Stimulated activated CD8-positive, alpha-beta memory T cell treated with anti-CD3 and anti-CD28 coated beads, Interleukin-4, amount 100 ng/mL, for 4 hours (primary cell): ENCODE results near the gene C11orf91.
"Not testable (repeated sequence)": the region's sequence is repeated elsewhere in the genome, so short reads cannot be mapped to it uniquely, and the experiment has no call there.

Source experiments
- DNase-seq, 2 donors: peaks; one replicate each; pipeline ENCODE4 v3.0.0-alpha.2; 2020; ENCODE audit warnings: low read depth in 2 of 2, low spot score in 1 of 2

Gene C11orf91

DNA sequence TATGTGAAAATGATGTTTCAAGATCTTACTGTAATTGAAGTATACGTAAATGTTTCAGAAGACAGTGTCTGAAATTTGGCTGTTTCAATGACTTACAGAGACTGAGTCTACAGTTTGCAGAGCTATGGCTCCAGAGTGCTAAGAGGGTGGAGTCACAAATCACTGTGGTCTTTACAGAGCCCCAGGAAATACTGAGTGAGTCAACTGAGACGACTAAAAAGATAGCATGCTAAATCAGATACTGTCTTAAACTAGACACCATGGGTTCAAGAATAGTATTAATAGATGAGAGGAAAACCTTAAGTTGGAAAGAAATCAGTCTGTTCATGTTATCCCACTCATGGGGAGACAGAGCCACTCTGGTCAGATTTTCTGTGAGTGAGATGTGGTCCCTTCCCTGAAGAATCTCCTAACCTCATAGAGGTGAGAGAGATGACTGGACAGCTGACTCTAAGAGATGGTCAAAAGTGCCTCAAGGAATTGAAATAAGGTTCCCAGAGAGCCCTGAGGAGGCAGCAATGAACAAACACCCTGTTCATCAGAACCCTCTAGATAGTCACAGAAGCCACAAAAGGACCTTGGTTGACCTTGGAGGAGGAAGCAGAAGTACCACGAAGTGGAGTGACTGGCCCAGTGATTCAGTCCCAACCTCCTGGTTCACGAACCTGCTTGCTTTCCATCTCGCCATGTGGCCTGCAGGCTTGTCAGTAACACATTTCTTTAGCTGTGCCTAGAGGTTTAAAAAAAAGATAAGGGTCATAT lies 30.2 kb downstream of the C11orf91 start:
- no peak for DNase-seq

DNA sequence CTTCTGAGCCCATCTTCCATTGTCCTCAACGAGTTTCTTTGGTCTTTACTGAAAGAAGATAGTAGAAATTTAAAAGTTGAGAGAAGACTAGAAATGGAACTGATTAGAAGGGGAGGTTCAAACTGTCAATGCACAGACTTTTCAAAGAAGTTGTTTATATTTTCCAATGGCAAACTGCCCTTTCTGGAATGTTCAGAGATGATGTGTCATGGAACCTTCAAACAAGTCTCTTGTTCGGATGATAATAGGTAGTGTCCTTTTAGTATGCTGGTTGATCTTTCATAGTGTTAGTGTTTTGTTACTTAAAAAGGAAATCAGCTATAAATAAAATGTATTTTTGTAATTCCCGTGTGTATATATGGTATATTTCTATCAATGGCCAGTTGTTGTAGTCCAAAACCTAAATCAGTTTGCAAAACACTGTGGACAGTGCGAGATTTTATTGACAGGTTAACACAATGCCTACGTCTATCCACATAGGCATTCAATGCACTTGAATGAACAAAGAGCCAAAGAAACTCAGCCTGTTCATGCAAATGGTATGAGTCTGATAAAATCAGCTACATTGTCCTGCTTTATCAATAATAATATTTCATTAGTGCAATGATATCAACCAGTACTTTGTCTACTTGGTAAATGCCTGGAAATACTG lies 30.9 kb downstream of the C11orf91 start:
- DNase-seq = no peak

DNA sequence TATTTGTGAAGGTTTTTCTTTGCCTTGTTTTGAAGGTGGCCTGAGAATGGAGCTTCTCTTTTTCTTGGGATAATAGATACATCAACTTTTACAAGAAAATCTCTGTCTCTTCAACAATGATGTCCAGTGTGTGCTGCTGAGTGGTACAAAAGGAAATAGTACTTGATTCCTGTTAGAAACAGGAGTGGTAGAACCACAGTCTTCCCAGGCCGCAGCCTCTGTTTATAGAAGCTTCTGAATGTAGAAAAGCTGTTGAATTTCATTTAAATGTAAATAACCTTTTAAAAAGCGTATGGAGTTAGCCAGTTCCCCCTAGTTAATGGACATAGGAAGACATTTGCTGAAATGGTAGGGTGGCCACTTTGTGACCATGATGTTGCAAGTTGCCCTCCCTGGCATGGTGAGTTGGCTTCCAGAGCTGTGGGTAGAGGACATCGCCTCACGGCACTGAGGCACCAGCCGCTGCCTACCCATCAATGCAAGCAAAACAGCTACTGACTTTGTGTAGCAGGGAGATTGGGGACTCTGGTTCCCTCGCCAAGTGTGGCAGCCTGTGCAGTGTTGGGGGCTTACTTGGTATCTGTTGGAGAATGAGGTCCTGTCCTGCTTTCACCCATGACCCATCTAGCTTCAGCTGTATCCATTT lies 31.6 kb downstream of the C11orf91 start:
- DNase-seq = no peak

DNA sequence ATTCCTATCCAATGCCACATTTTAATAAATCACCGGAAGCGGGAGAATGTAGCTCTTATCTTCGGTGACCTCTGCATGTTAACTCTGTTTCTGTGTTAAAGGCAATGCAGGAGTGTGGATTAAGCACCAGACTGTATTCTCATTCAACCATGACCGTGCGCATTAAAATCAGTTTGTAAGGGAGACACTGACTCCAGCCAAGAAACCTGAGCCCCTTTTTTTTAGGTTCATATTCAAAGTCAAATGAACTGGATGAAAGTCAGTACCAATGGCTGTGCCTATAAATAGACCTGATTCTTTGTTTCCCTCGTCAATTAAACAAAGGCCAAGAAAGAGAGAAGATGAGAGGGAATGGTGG lies 32.2 kb downstream of the C11orf91 start:
- DNase-seq = no peak

DNA sequence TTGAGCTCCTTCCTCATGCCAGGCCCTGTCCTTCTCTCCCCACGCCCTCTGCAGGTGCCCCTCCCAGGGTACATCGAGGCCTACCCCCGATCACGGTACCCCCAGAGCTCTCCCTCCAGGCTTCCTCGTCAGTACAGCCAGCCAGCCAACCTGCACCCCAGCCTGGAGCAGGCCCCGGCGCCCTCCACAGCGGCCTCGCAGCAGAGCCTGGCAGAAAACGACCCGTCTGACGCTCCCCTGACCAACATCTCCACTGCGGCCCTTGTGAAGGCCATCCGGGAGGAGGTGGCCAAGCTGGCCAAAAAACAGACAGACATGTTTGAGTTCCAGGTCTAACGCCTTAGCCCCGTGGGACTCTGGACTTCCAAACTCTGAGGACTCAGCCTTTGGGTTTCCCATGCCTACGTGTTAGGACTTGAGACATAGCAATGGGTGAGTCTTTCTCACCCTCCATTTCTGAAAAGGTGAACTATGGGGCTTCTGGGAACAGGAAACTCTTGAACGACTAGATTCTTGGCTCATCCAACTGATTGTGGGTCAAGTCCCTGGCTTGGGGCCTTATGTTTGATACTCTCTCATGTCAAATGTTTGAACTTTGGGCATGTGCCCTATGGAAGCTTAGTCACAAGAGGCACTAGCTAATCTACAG lies 32.7 kb downstream of the C11orf91 start:
- DNase-seq = no peak

DNA sequence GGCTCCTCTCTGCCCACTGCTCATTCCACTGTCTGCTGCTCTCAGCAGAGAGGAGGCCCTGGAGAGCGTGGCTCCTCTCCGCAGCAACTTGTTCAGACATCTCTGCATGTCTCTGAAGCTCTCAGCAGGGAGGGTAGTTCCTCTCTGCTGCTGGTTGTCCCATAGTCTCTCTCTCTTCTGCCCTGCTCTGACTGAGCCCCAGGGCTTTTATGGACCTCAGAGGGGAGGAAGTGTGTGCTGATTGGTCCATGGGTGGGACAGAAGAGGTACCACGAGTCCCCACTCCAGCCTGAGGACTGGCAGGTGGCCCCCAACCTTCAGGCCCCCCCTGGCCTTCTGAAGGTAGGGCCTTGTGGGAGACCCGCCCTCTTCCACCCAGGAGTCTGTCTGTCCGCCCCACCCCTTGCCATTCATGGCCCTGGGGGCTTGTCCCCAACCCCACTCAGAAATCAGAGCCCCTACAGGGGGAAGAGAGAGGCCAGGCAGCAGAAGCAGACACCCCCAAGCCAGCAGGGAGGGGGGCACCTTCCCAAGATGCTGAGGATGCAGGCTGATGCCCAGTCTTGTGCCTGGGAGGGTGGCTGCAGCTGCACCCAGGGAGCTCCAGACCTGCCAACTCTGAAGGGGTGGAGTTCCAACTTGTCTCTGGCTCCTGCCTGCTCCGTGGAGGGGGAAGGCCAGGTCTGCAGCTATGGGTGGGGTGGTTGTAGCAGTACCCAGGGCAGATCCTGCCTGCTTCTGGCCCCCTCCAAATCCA lies 35.1 kb downstream of the C11orf91 start:
- DNase-seq = no peak

DNA sequence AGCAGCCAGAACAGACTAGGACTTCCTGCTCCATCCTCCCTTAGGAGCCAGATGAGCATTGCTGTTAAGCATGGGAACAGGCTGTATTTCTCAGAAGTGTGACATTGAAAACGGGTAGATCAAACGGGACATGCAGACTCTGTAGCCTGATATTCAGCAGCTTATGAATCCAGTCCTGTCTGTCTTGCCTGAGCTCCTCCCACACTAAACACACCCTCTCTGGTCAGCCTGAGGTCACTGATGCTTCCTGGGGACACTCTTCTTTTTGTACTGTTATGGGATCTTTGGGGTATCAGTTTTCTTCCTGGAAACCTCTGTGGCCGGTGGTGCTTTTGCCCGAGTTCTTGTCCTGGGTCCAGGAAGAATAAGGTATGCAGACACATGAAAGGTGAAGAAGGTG lies 35.8 kb downstream of the C11orf91 start:
- no peak for DNase-seq

DNA sequence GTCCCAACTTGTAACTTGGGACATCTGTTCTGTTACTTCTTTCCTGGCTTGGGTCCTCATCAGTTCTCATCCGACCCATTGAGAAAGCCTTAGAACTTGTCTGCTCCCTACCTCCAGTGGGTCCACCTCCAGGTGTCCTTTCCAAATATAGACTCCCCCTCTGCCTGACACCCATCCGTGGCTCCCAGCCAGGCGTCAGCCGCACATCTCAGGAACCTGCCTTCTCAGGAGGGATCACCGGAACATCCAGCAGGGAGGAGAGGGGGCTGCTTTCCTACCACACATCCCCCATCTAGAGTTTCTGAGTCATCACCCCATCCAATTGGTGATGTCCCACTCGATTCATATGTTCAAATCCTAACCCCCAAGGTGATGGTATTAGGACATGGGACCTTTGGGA lies 36.5 kb downstream of the C11orf91 start:
- DNase-seq = no peak

DNA sequence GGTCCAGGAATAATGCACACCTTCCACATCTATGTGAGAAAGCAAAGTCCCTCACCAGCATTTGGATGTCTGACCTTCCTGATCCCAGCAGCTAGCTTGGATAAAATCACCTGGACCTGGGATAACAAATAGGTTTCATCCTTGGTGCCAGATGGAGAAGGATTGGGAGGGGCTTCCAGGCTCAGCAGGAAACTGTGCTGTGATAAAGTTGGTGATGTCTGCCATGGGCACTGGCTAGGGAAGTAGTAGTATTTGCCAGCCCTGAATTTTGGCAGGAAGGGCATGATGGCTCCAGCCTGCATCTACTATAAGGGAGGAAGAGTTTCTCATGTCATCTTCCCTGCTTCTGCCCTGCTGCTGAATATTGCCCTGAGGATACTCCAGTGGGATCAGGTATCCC lies 37.5 kb downstream of the C11orf91 start:
- DNase-seq = no peak

DNA sequence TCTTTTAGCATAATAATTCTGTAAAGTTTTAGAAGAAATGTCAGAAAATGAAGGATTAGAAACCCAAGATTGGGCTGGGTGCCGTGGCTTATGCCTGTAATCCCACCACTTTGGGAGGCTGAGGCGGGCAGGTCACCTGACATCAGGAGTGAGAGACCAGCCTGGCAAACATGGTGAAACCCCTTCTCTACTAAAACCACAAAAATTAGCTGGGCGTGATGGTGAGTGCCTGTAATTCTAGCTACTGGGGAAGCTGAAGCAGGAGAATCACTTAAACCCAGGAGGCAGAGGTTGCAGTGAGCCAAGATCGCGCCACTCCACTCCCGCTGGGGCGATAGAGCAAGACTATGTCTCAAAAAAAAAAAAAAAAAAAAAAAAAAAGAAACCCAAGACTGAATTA lies 39.1 kb downstream of the C11orf91 start:
- not testable (repeated sequence) for DNase-seq

DNA sequence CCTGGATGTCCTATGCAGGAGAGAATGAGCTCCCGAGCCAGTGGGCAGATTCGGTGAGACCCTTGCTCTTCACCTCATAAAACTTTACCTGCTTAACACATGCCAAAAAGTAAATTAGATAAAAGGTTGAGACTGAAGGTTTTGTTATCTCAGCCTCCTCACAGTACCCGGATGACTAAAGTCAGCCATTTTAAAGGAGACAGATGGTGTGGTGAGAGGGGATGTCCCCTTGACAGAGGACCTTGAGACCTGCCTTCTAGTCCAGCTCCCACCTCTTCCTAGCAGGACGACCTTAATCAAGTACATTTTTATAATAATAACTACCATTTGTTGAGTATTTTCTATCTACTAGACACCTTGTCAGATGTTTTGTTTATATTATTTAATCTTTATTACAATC lies 39.7 kb downstream of the C11orf91 start:
- no peak for DNase-seq

DNA sequence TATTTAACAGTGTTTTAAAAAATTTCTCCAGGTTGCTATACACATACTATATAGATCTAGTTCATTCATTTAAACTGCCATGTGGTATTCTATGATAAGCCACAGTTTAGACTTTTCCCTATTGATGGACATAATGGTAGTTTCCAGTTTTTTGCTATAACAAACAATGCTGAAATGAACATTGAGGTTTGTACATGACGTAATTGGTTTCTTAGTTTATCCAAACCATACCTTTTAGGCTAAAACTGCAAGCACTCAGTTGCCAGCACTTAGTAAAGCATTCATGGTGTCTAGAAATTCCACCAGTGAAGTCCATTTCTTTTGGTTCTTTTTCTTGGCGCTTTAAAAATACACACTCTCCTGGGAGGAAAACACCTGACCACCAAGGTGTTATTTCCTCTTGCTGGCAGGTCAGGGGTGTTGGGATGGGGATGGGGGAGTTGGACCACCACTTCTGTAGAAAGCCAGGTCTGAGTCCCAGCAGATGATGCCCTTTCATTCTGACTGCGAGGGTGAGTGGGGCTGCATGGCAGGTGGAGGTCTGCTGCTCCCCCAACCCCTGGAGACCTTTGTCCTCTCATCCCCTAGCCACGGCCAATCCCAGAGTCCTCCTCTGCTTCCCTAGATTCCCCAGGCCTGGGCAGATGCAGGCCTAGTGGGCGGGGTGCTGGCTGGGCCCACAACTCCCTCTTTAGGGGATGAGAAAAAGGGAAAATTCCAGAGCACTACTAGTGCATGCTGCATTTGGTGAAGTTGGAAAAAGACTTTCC lies 41.1 kb downstream of the C11orf91 start:
- no peak for DNase-seq

DNA sequence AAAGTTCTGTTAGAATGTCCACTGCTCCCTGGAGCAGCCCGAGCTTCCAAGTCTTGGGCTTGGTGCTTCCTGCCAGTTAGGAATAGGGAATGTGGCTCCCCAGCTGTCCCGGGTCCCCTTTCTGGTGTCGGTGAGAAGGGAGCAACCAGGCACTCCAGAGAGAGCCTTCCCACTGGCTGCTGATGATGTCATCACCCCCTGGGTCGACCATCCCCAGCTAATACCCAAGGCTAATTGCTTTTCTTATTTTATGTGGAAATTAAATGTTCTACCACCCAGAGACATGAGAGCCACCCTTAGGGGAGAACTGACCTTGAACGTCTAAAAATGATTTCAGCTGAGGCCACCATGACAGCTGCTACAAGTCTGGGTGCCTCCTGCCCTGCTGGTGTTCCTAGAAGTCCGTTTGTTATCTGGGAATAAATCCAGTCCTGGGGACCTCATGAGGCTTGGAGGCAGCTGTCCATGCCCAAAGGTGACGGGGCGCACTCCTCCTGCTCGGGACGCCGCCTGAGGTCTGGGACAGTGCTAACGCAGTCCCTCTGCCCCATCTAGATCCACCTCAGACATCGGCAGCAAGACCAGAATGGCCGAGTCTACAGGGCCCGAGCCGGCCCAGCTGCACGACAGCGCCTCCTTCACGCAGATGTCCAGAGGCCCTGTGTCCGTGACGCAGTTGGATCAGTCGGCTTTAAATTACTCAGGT lies 42.3 kb downstream of the C11orf91 start:
- no peak for DNase-seq

DNA sequence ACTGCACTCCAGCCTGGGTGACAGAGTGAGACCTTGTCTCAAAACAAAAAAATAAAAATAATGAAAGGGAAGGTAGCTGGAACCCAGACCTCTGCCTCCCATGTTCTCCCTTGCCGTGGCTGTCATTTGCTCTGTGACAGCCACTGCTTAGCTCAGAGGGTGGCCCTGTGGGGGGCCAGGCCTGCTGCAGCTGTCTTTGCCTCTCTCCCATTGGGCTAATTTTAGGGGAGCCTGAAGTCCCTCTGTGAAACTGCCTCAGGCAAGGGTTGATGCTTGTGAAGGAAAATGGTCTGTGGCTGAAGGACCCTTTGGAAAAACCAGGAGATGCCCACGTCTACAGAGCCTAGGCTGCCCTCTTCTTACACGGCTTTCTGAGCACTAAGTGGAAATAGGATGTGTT lies 42.9 kb downstream of the C11orf91 start:
- DNase-seq = no peak

DNA sequence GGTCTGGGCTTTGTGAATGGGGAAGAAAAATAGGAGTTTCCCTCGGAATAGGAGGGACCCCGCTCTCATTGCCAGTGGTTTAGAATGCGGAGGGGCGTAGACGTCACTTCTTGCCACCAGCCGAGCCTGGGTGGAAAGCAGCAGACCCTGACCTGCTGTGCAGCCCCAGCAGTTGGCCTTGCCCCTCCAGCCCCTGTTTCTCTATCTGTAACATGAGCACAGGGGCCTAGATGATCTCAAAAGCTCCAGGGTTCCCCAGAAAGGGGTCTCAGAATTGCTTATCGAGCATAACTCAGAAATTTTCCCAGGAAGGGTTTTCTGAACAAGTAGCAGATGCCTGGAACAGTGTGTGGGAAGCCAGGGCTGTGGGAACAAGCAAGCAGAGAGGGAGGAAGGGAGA lies 43.9 kb downstream of the C11orf91 start:
- no peak for DNase-seq

DNA sequence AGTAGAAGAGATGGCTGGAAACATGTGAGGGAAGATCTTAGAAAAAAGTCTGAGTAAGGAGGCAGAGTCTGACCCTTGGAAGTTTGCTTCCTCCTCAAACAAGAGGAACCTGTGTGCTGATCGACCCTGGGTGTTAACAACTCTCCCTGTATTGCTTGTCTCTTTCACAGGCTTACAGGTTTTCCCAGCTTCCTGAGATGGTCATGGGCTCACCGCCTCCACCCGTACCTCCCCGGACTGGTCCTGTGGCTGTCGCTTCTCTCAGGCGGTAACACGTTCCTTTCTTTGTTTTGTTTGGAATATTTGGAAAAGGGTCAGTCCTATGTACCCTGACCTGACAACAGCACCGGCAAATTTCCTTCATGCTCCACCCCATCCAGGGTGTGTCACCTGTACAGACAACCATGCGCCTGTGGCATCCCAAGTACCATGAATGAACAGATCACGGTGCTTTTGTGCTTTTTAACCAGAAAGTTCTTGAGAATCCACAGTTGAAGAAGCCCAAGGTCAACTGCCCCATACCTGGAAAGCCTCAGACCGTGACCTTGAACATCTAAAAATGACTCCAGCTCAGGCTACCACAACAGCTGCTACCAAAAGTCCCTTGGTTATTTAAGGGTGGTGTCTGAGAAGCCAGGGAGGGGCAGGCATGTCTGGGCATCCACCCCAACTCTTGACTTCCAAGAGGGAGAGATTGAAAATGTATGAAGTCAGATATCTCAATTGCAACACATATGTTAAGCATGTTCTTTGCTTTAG lies 44.6 kb downstream of the C11orf91 start:
- no peak for DNase-seq

DNA sequence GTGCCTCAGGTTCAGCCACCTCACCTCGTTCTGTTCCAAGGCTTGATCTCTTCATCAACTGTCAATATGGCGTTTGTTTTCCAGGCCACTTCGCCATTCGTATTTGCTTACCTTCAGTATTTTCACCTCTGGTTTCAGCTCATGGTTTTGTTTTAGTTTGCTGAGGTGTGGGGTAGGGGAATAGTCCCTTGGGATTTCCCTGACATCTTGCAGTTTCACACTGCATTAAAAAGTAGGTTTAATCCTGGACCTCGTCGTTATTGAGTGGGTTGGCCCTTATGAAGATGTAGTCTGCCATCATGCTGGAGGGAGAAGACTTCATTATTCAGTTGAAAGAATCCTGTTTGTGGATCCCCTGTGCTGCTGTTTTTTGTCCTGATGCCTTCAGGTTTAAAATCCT lies 46.0 kb downstream of the C11orf91 start:
- no peak for DNase-seq

DNA sequence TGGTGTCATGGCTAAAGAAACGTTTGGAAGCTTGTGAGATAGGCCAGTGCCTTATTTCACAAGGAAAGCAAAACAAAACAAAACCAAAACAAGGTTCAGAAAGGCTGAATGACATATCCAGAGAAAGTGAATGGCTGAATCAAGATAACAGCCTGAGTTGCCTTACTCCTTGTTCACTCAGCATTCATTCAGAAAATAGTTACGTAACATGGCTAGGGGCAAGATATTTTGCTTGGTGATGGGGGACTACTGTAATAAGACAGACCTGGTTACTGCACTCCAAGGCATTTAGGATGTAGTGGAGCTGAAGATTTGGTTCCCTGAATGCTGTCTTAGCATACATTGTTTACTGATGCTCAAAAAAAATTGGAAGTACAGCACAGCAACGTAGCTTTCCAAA lies 47.7 kb downstream of the C11orf91 start:
- DNase-seq = no peak

DNA sequence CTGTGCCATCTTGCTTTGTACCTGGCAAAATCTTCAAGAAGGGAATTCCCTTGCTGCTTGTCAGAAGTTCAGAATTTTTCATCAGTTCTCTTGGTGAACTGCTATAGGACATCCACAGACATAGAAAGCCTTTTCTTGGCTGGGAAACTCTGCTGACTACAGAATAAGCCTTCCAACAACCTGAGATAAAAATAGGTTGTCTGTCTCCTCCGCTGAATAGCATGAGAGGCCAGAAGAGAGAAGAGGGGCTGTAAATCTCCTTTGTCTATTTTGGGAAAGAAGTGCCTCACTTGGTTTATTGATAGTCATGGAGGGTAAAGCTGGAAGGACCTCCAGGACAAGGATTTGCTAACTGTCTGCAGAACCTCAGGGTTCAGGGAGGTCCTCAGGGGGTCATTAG lies 48.2 kb downstream of the C11orf91 start:
- DNase-seq = no peak
